GM10248 (cell line): ENCODE results near the gene ASCL1.
A peak's percentile ranks its signal among the peaks of the same experiment; 100 is the strongest.

Source experiments
- CTCF ChIA-PET: fragments of 300-600 bp; sonication (Branson Sonifier 250); formaldehyde crosslinking; extraction: SDS; loops from one replicate; lab custom pipeline; 2021; ENCODE audit warnings: antibody characterized with exemption; lab: Yijun Ruan, JAX
- POLR2A ChIA-PET: fragments of 350-650 bp; sonication (Branson Sonifier 250); formaldehyde crosslinking; extraction: SDS; loops from one replicate; lab custom pipeline; 2020; ENCODE audit warnings: antibody characterized with exemption; lab: Yijun Ruan, JAX
- DNase-seq: peaks from one replicate; pipeline ENCODE4 v3.0.0; 2012; ENCODE audit errors: extremely low spot score
- CTCF ChIP-seq: IDR thresholded peaks from 2 replicates; pipeline ENCODE4 v1.5.1; 2012; ENCODE audit warnings: mild to moderate bottlenecking, low read depth; ENCODE audit errors: extremely low read depth, missing control alignments, control extremely low read depth

Gene ASCL1

GRCh38 chr12:102957339-102958050 is at the start of gene ASCL1:
Gene ASCL1, plus strand, starts transcription at chr12:102957674. Its CDS starts 571 bp downstream, at chr12:102958245.
- ChIA-PET CTCF (interaction anchor here (1.0 kb wide), 1 partner anchor 74 kb away, joined by 3 read pairs; no protein-coding TSS in a partner anchor), POLR2A (interaction anchor here (0.6 kb wide), 1 partner anchor 19 kb away, joined by 3 read pairs; no protein-coding TSS in a partner anchor)
- DNase-seq: peak; percentile 62
- peak; percentile 9 for TF ChIP-seq CTCF

GRCh38 chr12:102907918-102908317 is 49.6 kb upstream of the ASCL1 start:
- no peak for DNase-seq
- POLR2A ChIA-PET: no interaction called here
- no peak for TF ChIP-seq CTCF
- CTCF ChIA-PET: no interaction called here

- ChIA-PET CTCF (interaction anchor here (1.2 to 3.0 kb wide), 3 partner anchors 12 to 38 kb away, joined by 3 to 14 read pairs (median 3); no protein-coding TSS in a partner anchor), POLR2A (no interaction called here)
- no peak for DNase-seq
- TF ChIP-seq CTCF: no peak
Observed at GRCh38 chr12:102910137-102910536, 47.3 kb upstream of the ASCL1 start.

- TF ChIP-seq CTCF: no peak
- no peak for DNase-seq
- ChIA-PET CTCF (interaction anchor here (1.2 to 3.0 kb wide), 3 partner anchors 13 to 37 kb away, joined by 3 to 14 read pairs (median 3); no protein-coding TSS in a partner anchor), POLR2A (no interaction called here)
Observed at GRCh38 chr12:102910792-102911191, 46.7 kb upstream of the ASCL1 start.

- no peak for TF ChIP-seq CTCF
- ChIA-PET POLR2A (no interaction called here), CTCF (interaction anchor here (1.2 to 3.0 kb wide), 4 partner anchors 13 to 592 kb away, joined by 3 to 14 read pairs (median 3); no protein-coding TSS in a partner anchor)
- no peak for DNase-seq
Observed at GRCh38 chr12:102911320-102911719, 46.2 kb upstream of the ASCL1 start.

GRCh38 chr12:102912258-102912657 is 45.2 kb upstream of the ASCL1 start:
- POLR2A ChIA-PET: no interaction called here
- CTCF ChIA-PET: interaction anchor here (1.0 to 3.0 kb wide), 8 partner anchors 21 to 663 kb away, joined by 3 to 14 read pairs (median 4); no protein-coding TSS in a partner anchor
- DNase-seq: no peak
- TF ChIP-seq CTCF: no peak
